A549 (cell line): ENCODE measurements around the gene GSTT2B. TPM values are rescaled to one million over a fixed set of nuclear protein-coding genes. Genes with fewer than 3 reads are reported as not detected.
"Not testable (repeated sequence)": the region's sequence is repeated elsewhere in the genome, so short reads cannot be mapped to it uniquely, and the experiment has no call there.

Experiments used
- ATAC-seq, 2 experiments: fragments of 200-7000 bp in 1 of 2; fragments of >200 bp in 1 of 2; cut with Nextera tagmentation in 1 of 2; cut with Tn5 transposase in 1 of 2; 3 replicates each; pipeline versions ENCODE4 v1.8.0 to v1.9.1; 2018 to 2020; ENCODE audit warnings: mild to moderate bottlenecking in 1 of 2, moderate library complexity in 1 of 2
- CTCF ChIA-PET: fragments of 300-600 bp; sonication (Branson Sonifier 250); formaldehyde crosslinking; extraction: SDS; loops from one replicate; lab custom pipeline; 2021; ENCODE audit warnings: antibody characterized with exemption, inconsistent platforms; lab: Yijun Ruan, JAX
- POLR2A ChIA-PET: fragments of 350-600 bp; formaldehyde crosslinking; extraction: SDS; loops from one replicate; lab custom pipeline; 2021; ENCODE audit warnings: antibody characterized with exemption, inconsistent platforms; lab: Yijun Ruan, JAX
- DNase-seq, 2 experiments: peaks; one replicate each; pipeline versions ENCODE4 v3.0.0 to v3.0.0-alpha.2; 2011 to 2016; ENCODE audit warnings: low read depth in 1 of 2, low spot score in 1 of 2
- FAIRE-seq: peaks from 2 replicates; lab custom pipeline; 2011; peaks lifted over from hg19 to GRCh38; lab: Jason Lieb, UNC
- H3K27ac ChIP-seq, 2 experiments: fragments of >200 bp; sonication (Bioruptor Twin); formaldehyde crosslinking; 3 replicates each; pipeline ENCODE4 v1.5.1; 2016 to 2017
- H3K4me1 ChIP-seq: fragments of >200 bp; sonication (Bioruptor Twin); formaldehyde crosslinking; 3 replicates; pipeline ENCODE4 v1.6.1; 2016
- H3K4me2 ChIP-seq: fragments of >200 bp; sonication (Bioruptor Twin); formaldehyde crosslinking; 3 replicates; pipeline ENCODE4 v1.6.1; 2016
- H3K4me3 ChIP-seq: fragments of >200 bp; sonication (Bioruptor Twin); formaldehyde crosslinking; 3 replicates; pipeline ENCODE4 v1.5.1; 2016
- H3K9me3 ChIP-seq: fragments of >200 bp; sonication (Bioruptor Twin); formaldehyde crosslinking; 3 replicates; pipeline ENCODE4 v1.6.1; 2016
- BHLHE40 ChIP-seq: IDR thresholded peaks from 2 replicates; pipeline ENCODE4 v1.6.1; 2012; ENCODE audit warnings: low read depth, low read length, inconsistent platforms
- CHD2 ChIP-seq: fragments of 150-350 bp; IDR thresholded peaks from 2 replicates; pipeline ENCODE4 v1.6.1; 2014; ENCODE audit warnings: low read length; ENCODE audit not compliant: partially characterized antibody
- FOSB ChIP-seq: fragments of 250-450 bp; sonication (Bioruptor Pico); IDR thresholded peaks from 2 replicates; pipeline ENCODE4 v1.5.0; 2020; ENCODE audit warnings: mild to moderate bottlenecking, moderate library complexity
- HDAC2 ChIP-seq: fragments of 200-600 bp; sonication (generic); IDR thresholded peaks from 2 replicates; pipeline ENCODE4 v1.6.1; 2016
- HEYL ChIP-seq: fragments of 250-450 bp; sonication (Bioruptor Pico); IDR thresholded peaks from 2 replicates; pipeline ENCODE4 v1.8.0; 2021; ENCODE audit warnings: mild to moderate bottlenecking, moderate library complexity
- HOXB5 ChIP-seq: fragments of 250-450 bp; sonication (Bioruptor Pico); IDR thresholded peaks from 2 replicates; pipeline ENCODE4 v1.5.0; 2020; ENCODE audit warnings: mild to moderate bottlenecking, moderate library complexity
- PHF8 ChIP-seq: fragments of 200-600 bp; sonication (generic); IDR thresholded peaks from 2 replicates; pipeline ENCODE4 v1.6.1; 2016; ENCODE audit warnings: low read depth, mild to moderate bottlenecking, antibody characterized with exemption, moderate library complexity, borderline replicate concordance
- POLR2A ChIP-seq: IDR thresholded peaks from 2 replicates; pipeline ENCODE4 v1.6.1; 2012; ENCODE audit warnings: mild to moderate bottlenecking, low read length
- RFX5 ChIP-seq: fragments of 450-650 bp; IDR thresholded peaks from 2 replicates; pipeline ENCODE4 v1.7.1; 2014; ENCODE audit warnings: antibody characterized with exemption, mild to moderate bottlenecking, moderate library complexity
- RNF2 ChIP-seq: fragments of 200-600 bp; sonication (generic); IDR thresholded peaks from 2 replicates; pipeline ENCODE4 v1.6.1; 2016; ENCODE audit warnings: low read depth, mild to moderate bottlenecking, antibody characterized with exemption, moderate library complexity, borderline replicate concordance
- SMC3 ChIP-seq: fragments of >200 bp; sonication (Bioruptor Twin); formaldehyde crosslinking; IDR thresholded peaks from 3 replicates; pipeline ENCODE4 v1.6.1; 2018; ENCODE audit warnings: inconsistent platforms
- TFCP2L1 ChIP-seq: fragments of 250-450 bp; sonication (Bioruptor Pico); IDR thresholded peaks from 2 replicates; pipeline ENCODE4 v1.5.0; 2021; ENCODE audit warnings: mild to moderate bottlenecking
- ZNF302 ChIP-seq: fragments of 250-450 bp; sonication (Bioruptor Pico); IDR thresholded peaks from 2 replicates; pipeline ENCODE4 v1.9.0; 2021; ENCODE audit warnings: inconsistent platforms, mild to moderate bottlenecking, moderate library complexity
- ZSCAN20 ChIP-seq: fragments of 250-450 bp; sonication (Bioruptor Pico); IDR thresholded peaks from 2 replicates; pipeline ENCODE4 v1.8.0; 2022; ENCODE audit warnings: mild to moderate bottlenecking, moderate library complexity
- WGBS: methylation state at CpG from one replicate; pipeline ENCODE4 v1.1.6; 2017; ENCODE audit errors: missing lambda C conversion rate; 5-methylcytosine and 5-hydroxymethylcytosine counted together
- polyA plus RNA-seq, 4 experiments: library from polyadenylated mRNA; depleted of rRNA in 3 of 4; stranded (reverse); fragments of >200 nt; fragmentation: RNase III in 1 of 4; extraction: RNeasy Plus Mini Kit Qiagen cat#74134 plus additional on column Dnase treatment in 1 of 4; gene quantifications; 2 replicates in 3 of 4; 3 replicates in 1 of 4; pipeline ENCODE4 v1.2.3, GENCODE V29; 2011 to 2017
- TF ChIP-seq, protein P1 (sequence below): IDR thresholded peaks from 2 replicates; pipeline ENCODE4 v1.6.1; 2012
- TF ChIP-seq, protein P2 (sequence below): IDR thresholded peaks from 2 replicates; pipeline ENCODE4 v1.6.1; 2012; ENCODE audit warnings: low read depth, borderline replicate concordance
- TF ChIP-seq, protein P3 (sequence below): fragments of >200 bp; sonication (Bioruptor Twin); formaldehyde crosslinking; IDR thresholded peaks from 3 replicates; pipeline ENCODE4 v1.5.1; 2016
- TF ChIP-seq, protein P4 (sequence below): fragments of 150-350 bp; IDR thresholded peaks from 2 replicates; pipeline ENCODE4 v1.6.1; 2014; ENCODE audit warnings: low read depth, mild to moderate bottlenecking, low read length
- TF ChIP-seq, protein P5 (sequence below): fragments of 250-450 bp; sonication (Bioruptor Pico); IDR thresholded peaks from 2 replicates; pipeline ENCODE4 v1.5.0; 2020; ENCODE audit warnings: low read depth, mild to moderate bottlenecking, moderate library complexity
- TF ChIP-seq, protein P6 (sequence below): IDR thresholded peaks from 2 replicates; pipeline ENCODE4 v1.6.1; 2012
- TF ChIP-seq, protein P7 (sequence below): fragments of 250-450 bp; sonication (Bioruptor Pico); IDR thresholded peaks from 2 replicates; pipeline ENCODE4 v1.5.0; 2021; ENCODE audit warnings: mild to moderate bottlenecking, moderate library complexity, borderline replicate concordance

GSTT2B gene
- polyA plus RNA-seq, 2 of the 4 experiments (the other 2 are of a cell fraction): 0.30 to 0.50 TPM

DNA sequence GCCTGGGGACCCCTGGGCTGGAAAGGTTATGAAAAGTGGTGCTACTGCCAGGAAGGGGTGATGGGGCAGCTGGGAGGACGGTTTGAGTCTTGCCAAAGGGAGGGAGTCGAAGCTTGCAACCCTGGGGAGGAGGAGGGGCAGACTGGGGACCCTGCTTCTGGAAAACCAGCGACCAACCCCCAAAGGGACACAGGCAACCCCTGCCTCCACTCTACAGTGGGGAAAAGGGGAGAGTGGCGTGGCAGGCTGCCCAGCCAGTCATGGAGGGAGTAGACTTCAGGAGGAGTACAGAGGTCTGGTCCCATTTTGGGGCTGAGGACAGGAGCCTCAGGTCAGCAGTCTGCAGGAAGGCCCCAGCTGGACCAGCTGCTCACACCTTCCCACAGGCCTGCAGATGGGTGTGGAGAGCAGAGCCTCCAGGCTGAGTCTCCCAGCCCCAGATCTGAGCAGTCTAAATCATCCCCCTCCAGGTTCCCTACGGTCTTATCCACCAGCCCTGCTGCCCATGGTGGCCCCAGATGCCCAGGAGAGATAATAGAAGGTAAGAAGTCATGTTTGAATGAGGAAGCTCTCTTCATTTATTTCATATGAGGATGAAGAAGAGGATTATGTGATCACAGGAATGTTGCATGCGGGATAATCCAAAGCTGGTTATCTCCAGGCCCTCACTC, 10.0 kb upstream of the GSTT2B start:
- H3K4me1 ChIP-seq: no peaks in the 10 kb centered on the region; the same call in 2 of the 3 replicates
- H3K4me2 ChIP-seq: no peak overlapping the region
- no peak for ATAC-seq
- no peaks in the 10 kb centered on the region for H3K9me3 ChIP-seq
- no peak for DNase-seq
- TF ChIP-seq, protein P1, sequence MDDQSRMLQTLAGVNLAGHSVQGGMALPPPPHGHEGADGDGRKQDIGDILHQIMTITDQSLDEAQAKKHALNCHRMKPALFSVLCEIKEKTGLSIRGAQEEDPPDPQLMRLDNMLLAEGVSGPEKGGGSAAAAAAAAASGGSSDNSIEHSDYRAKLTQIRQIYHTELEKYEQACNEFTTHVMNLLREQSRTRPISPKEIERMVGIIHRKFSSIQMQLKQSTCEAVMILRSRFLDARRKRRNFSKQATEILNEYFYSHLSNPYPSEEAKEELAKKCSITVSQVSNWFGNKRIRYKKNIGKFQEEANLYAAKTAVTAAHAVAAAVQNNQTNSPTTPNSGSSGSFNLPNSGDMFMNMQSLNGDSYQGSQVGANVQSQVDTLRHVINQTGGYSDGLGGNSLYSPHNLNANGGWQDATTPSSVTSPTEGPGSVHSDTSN: peak; percentile 54; the same call in 1 of the 2 replicates
- TF ChIP-seq ZSCAN20 (CRISPR knock-in tag): no peak
- TF ChIP-seq, all 56 proteins: peak for 1
- 80% methylated on average over 6 of the region's 6 CpGs for WGBS
- H3K4me3 ChIP-seq: no peak overlapping the region
- CTCF ChIA-PET: no interaction called here
- POLR2A ChIA-PET: no interaction called here
- no peak for FAIRE-seq
- H3K27ac ChIP-seq: no peak overlapping the region

DNA sequence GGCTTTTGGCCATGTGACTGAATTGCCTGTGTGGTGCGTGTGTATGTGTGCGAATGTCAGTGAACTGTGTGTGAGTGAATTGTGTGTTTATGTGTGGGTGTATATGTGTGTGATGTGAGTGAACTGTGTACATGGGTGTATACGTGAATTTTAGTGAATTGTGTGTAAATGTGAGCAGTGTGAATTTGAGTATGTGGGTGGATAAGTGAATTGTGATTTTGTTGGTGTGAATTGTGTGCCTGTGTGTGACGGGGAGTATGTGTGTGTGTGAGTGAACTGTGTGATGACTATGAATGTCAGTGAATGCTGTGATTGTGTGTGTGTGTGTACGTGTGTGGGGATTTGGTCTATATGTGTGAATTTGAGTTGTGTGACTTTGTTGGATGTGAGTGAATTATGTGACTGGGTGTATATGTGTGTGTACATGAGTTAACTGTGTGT, 9.2 kb upstream of the GSTT2B start:
- FAIRE-seq (no peak), ATAC-seq (no peak), DNase-seq (no peak)
- CTCF ChIA-PET: no interaction called here
- Histone ChIP-seq H3K4me3 (no peak overlapping the region), H3K4me1 (no peaks in the 10 kb centered on the region; the same call in 2 of the 3 replicates), H3K4me2 (no peak overlapping the region), H3K27ac (no peak overlapping the region), H3K9me3 (no peaks in the 10 kb centered on the region)
- WGBS: 81% methylated on average over 5 of the region's 5 CpGs
- TF ChIP-seq SMC3 (no peak), PHF8 (no peak), TFCP2L1 (CRISPR knock-in tag) (no peak)
- TF ChIP-seq, protein P2, sequence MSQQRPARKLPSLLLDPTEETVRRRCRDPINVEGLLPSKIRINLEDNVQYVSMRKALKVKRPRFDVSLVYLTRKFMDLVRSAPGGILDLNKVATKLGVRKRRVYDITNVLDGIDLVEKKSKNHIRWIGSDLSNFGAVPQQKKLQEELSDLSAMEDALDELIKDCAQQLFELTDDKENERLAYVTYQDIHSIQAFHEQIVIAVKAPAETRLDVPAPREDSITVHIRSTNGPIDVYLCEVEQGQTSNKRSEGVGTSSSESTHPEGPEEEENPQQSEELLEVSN: no peak
- POLR2A ChIA-PET: no interaction called here

DNA sequence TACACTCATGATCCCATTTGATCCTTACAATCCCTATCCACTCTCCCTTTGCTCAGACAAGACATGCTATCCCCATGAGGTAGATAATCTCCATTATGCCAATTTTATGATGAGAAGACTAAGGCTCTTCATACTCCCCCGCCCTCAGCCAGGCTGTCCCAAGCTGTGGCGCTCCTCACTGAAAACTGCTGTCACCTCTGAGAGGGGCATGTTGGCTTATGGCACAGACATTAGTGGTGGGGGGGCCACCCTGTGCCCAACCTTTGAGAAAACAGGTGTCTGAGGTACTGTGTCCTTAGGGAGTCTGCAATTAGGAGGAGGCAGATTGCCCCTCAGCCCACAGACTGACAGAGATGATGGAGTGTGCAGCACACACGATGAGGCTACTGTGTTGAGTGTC, 8.1 kb upstream of the GSTT2B start:
- Histone ChIP-seq H3K4me3 (no peak overlapping the region), H3K9me3 (no peaks in the 10 kb centered on the region), H3K4me2 (0 out of 3 replicates have a peak overlapping the region, but pooled peaks have one; percentile 6), H3K4me1 (no peaks in the 10 kb centered on the region; the same call in 2 of the 3 replicates), H3K27ac (no peak overlapping the region)
- no peak for DNase-seq
- ATAC-seq: no peak
- TF ChIP-seq, protein P3, sequence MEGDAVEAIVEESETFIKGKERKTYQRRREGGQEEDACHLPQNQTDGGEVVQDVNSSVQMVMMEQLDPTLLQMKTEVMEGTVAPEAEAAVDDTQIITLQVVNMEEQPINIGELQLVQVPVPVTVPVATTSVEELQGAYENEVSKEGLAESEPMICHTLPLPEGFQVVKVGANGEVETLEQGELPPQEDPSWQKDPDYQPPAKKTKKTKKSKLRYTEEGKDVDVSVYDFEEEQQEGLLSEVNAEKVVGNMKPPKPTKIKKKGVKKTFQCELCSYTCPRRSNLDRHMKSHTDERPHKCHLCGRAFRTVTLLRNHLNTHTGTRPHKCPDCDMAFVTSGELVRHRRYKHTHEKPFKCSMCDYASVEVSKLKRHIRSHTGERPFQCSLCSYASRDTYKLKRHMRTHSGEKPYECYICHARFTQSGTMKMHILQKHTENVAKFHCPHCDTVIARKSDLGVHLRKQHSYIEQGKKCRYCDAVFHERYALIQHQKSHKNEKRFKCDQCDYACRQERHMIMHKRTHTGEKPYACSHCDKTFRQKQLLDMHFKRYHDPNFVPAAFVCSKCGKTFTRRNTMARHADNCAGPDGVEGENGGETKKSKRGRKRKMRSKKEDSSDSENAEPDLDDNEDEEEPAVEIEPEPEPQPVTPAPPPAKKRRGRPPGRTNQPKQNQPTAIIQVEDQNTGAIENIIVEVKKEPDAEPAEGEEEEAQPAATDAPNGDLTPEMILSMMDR: no peak
- TF ChIP-seq RFX5: no peak
- TF ChIP-seq BHLHE40: no peak
- no peak for TF ChIP-seq CHD2
- TF ChIP-seq HEYL (CRISPR knock-in tag): no peak
- TF ChIP-seq, protein P4, sequence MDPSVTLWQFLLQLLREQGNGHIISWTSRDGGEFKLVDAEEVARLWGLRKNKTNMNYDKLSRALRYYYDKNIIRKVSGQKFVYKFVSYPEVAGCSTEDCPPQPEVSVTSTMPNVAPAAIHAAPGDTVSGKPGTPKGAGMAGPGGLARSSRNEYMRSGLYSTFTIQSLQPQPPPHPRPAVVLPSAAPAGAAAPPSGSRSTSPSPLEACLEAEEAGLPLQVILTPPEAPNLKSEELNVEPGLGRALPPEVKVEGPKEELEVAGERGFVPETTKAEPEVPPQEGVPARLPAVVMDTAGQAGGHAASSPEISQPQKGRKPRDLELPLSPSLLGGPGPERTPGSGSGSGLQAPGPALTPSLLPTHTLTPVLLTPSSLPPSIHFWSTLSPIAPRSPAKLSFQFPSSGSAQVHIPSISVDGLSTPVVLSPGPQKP: no peak
- TF ChIP-seq, protein P5, sequence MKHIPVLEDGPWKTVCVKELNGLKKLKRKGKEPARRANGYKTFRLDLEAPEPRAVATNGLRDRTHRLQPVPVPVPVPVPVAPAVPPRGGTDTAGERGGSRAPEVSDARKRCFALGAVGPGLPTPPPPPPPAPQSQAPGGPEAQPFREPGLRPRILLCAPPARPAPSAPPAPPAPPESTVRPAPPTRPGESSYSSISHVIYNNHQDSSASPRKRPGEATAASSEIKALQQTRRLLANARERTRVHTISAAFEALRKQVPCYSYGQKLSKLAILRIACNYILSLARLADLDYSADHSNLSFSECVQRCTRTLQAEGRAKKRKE (CRISPR knock-in tag): no peak
- no peak for TF ChIP-seq FOSB (CRISPR knock-in tag)
- no peak for TF ChIP-seq POLR2A
- TF ChIP-seq HOXB5 (CRISPR knock-in tag): no peak
- TF ChIP-seq SMC3: no peak
- no peak for TF ChIP-seq ZNF302
- TF ChIP-seq, protein P6, sequence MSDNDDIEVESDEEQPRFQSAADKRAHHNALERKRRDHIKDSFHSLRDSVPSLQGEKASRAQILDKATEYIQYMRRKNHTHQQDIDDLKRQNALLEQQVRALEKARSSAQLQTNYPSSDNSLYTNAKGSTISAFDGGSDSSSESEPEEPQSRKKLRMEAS: no peak
- no peak for TF ChIP-seq HDAC2
- TF ChIP-seq, protein P7, sequence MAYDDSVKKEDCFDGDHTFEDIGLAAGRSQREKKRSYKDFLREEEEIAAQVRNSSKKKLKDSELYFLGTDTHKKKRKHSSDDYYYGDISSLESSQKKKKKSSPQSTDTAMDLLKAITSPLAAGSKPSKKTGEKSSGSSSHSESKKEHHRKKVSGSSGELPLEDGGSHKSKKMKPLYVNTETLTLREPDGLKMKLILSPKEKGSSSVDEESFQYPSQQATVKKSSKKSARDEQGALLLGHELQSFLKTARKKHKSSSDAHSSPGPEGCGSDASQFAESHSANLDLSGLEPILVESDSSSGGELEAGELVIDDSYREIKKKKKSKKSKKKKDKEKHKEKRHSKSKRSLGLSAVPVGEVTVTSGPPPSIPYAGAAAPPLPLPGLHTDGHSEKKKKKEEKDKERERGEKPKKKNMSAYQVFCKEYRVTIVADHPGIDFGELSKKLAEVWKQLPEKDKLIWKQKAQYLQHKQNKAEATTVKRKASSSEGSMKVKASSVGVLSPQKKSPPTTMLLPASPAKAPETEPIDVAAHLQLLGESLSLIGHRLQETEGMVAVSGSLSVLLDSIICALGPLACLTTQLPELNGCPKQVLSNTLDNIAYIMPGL (CRISPR knock-in tag): no peak
- no peak for TF ChIP-seq RNF2
- ChIA-PET CTCF (no interaction called here), POLR2A (no interaction called here)
- 100% methylated on average over 1 of the region's 3 CpGs for WGBS
- FAIRE-seq: no peak

DNA sequence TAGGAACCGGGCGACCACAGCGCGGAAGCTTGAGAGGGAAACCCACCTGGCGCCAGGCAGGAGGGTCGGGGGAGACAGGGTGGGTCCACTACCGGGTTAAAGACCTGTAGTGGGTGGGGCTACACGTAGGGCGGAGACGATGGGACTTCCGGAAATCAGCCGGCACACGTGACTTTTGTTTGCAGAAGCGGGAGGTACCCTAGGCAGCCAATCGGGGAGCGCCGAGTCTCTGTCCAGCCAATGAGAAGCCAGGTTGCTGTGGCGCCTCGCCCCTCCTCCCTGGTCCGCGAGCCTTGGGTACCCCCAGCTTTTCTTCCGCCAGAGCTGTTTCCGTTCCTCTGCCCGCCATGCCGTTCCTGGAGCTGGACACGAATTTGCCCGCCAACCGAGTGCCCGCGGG, 5.6 kb upstream of the GSTT2B start, which contains the start of gene DDTL:
DDTL (plus strand) TSS at position 321 of the 400 bp plus-strand sequence; CDS start at position 348, 27 bp downstream.
- POLR2A ChIA-PET, H3K4me1 ChIP-seq, DNase-seq, H3K9me3 ChIP-seq, H3K4me3 ChIP-seq, H3K27ac ChIP-seq, CTCF ChIA-PET: not testable (repeated sequence)
- H3K4me2 ChIP-seq: peak within 1 kb of the TSS; percentile 53; the same call in 2 of the 3 replicates
- no CpG with 5 or more reads among the region's 30 CpGs for WGBS
- ATAC-seq (peak; percentile 90 to 93), FAIRE-seq (peak; percentile 56)
